ENCODE results near the gene LAMC2.

GRCh38 chr1:183200451-183200850, 14.4 kb downstream of the LAMC2 start:
- TF ChIP-seq EZH2 (IDR thresholded peaks at IDR 0.05; ENCODE audit: insufficient read depth, poor library complexity, severe bottlenecking) = no peak
- TF ChIP-seq EZH2phosphoT487 (IDR thresholded peaks at IDR 0.05; ENCODE audit: insufficient read depth, low read depth) = no peak
